DND-41 (cell line): ENCODE measurements around the gene TEDC2.

ENCODE experiments used
- EZH2 ChIP-seq: IDR thresholded peaks from 3 replicates; pipeline ENCODE4 v1.6.1; 2012; ENCODE audit warnings: borderline replicate concordance, low read depth, mild to moderate bottlenecking, moderate library complexity, low read length, inconsistent platforms; ENCODE audit not compliant: severe bottlenecking
- TF ChIP-seq, protein P1 (sequence below): IDR thresholded peaks from 2 replicates; pipeline ENCODE4 v1.5.1; 2012; ENCODE audit warnings: borderline replicate concordance, low read length, moderate library complexity, mild to moderate bottlenecking; ENCODE audit not compliant: poor library complexity, severe bottlenecking; ENCODE audit errors: extremely low read depth

DNA sequence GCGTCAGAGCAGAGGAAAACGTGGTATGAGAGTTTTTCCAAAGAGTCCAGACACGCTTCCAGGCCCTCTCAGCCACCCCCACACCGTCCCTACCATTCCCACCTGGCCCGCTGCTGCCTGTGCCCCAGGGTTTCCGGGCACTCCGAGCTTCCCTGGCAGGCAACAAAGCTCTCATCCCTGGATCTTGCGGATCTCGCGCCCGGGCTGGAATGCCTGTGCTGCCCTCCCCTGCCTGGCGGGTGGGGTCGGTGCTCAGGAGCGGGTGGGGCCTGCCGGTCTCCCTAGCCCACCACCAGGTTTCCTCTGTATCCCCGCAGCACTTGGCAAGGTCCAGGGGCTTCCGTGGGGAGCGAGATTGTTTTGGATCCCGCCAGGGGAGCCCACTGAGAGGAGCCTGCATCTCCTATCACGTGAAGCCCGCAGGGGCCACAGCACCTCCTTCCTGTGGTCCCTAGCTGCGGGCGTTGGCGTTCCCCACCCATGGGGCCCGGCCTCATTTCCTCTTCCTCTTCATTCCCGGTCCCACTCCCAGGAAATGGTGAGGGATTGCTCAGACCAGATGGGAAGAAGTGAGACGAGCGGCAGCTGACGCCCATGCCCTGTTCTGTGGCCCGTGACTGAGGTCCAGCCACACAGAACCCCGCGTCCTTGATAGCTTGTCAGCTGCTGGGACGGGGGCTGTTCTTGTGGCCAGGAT is 26.1 kb downstream of the TEDC2 start:
- TF ChIP-seq, protein P1, sequence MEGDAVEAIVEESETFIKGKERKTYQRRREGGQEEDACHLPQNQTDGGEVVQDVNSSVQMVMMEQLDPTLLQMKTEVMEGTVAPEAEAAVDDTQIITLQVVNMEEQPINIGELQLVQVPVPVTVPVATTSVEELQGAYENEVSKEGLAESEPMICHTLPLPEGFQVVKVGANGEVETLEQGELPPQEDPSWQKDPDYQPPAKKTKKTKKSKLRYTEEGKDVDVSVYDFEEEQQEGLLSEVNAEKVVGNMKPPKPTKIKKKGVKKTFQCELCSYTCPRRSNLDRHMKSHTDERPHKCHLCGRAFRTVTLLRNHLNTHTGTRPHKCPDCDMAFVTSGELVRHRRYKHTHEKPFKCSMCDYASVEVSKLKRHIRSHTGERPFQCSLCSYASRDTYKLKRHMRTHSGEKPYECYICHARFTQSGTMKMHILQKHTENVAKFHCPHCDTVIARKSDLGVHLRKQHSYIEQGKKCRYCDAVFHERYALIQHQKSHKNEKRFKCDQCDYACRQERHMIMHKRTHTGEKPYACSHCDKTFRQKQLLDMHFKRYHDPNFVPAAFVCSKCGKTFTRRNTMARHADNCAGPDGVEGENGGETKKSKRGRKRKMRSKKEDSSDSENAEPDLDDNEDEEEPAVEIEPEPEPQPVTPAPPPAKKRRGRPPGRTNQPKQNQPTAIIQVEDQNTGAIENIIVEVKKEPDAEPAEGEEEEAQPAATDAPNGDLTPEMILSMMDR, result no peak
- TF ChIP-seq EZH2, result no peak
